HG03354 (cell line): ENCODE measurements around the gene KRT33B.
"Not testable (repeated sequence)": the region's sequence is repeated elsewhere in the genome, so short reads cannot be mapped to it uniquely, and the experiment has no call there.

Experiments used
- ATAC-seq: cut with Tn5 transposase; IDR thresholded peaks from one replicate; pipeline ENCODE4 v1.9.1; 2021; ENCODE audit warnings: mild to moderate bottlenecking; ENCODE audit not compliant: unreplicated experiment, poor library complexity, severe bottlenecking

Gene KRT33B

GRCh38 chr17:41351177-41351576 lies 18.4 kb downstream of the KRT33B start:
- no peak for ATAC-seq

DNA sequence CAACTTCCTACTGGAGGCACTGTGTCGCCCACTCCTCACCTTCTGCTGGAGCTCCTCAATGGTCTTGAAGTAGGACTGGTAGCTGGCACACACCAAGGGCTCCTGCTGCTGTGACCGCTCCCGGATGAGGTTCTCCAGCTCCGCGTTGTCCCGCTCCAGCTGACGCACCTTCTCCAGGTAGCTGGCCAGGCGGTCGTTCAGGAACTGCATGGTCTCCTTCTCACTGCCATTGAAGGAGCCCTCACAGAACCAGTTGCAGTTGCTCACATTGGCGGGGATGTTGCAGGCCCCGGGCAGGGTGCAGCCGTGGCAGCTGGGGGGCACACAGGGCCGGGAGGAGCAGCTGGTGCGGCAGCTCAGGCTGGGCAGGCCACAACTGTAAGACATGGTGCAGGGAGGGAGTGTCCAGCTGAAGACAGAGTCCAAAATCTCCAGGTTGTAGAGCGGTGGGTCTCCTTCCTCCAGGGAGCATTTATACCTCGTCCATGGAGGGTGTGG lies 19.2 kb downstream of the KRT33B start, which contains the start of gene KRT33A:
Gene KRT33A (minus strand): TSS at position 448 of the 498 bp plus-strand sequence. CDS start 61 bp downstream, at position 387.
- ATAC-seq: not testable (repeated sequence)

GRCh38 chr17:41347869-41348760 lies 21.5 kb downstream of the KRT33B start:
- no peak for ATAC-seq

DNA sequence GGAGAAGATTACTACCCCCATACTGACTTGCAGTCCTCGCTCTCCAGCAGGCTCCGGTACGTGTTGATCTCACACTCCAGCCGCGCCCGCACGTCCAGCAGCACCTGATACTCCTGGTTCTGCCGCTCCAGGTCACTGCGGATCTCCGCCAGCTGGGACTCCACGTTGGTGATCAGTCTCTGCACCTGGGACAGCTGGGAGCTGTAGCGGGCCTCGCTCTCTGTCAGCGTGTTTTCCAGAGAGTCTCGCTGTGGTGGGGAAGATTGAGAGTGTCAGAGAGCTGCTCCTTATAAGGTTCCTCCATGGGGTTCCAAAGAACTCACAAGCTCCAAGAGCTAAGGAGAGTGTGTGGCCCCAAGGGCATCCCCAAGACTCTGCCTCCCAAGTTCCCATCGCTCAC lies 23.2 kb downstream of the KRT33B start:
- ATAC-seq: not testable (repeated sequence)

DNA sequence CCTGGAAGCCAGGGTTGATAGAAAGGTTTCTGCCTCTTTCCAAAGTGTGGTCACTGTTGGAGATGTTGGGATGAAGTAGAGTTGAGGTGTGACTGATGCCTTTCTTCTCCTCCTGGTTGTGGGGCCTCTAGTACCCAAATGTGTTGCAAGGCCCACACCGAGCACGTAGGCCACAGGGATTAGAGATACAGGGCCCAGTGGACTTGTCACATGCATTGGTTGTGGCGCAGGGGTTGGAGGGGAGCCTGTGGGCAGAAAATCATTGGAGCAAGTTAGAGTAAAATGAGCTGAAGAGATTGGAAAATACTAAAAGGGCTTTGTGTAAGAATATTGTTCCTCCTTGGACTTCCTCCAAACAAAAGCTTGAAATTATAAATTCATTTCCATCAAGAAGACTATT lies 23.6 kb downstream of the KRT33B start:
- no peak for ATAC-seq

DNA sequence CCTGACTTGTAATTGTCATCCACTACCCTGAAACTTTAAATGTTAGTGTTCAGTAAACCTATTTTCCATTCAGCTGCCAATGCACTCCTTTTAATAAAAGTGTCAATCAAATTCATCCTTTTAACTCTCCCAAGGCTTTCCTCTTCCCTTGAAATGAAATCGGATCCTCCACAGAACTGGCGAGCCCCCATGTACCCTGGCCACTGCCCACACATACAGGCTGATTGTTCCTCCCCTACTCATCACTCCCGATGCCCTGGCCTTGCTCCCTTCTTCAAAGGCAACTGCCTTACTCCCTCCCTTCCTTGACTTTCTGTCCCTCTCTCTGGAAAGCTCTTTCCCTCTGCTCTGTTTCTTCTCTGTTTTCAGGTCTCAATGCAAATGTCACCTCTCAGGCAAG lies 26.6 kb downstream of the KRT33B start:
- ATAC-seq: no peak

- peak; percentile 44 for ATAC-seq
Measured at GRCh38 chr17:41340934-41341861, 28.4 kb downstream of the KRT33B start.

- ATAC-seq: peak; percentile 45
Measured at GRCh38 chr17:41340494-41340893, 29.1 kb downstream of the KRT33B start.

DNA sequence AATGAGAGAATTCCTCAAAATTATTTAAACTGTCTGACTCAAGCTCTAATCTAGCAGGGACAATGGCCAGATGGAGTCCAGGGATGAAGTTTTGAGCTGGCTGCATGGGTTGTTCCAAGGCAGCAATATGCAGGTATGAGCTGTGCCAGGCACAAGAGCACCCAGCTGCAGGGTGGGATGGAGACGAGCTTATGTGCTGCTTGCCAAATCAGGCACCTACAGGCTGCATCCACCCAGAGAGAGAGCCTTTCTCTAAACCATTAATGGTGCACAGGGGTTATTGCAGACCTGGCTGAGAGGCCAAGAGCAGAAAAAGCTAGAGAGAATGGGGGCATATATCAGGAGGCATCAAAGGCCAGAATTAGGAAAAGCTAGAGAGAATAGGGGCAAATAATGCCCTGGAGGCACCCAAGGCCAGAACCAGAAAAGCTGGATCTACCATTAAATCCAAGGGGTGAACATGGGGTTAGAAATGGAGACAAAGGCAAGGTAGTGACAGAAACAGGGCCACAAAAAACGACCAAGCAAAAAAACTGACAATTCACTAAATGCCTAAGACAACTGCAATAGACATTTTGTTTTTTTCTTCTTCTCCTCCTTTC lies 29.9 kb downstream of the KRT33B start:
- no peak for ATAC-seq

DNA sequence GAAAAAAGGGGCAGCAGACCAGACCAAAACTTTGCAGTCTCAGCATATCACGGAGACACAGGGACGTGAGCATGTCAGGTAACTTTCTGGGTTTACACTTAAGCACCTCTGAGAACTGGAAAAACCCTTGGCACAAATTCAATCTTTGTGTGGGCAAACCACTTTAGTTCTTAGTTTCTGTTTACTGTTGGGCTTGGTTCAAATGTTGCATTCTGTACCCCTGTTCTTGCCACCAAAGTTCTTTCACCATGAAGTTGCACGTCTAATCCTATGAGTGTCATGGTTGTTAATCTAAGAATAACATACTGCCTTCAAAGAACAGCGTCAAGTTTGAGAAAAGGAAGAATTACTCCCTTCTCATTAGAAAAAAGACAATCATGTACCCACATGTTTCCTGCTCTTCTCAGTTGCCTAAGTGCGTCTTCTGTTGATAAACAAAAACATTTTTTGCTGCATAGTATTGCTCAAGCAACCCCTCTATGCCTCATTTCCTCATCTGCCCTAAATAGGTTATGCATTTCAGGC lies 30.6 kb downstream of the KRT33B start:
- peak; percentile 41 for ATAC-seq

- ATAC-seq: no peak
Measured at GRCh38 chr17:41335747-41336146, 33.9 kb downstream of the KRT33B start.

DNA sequence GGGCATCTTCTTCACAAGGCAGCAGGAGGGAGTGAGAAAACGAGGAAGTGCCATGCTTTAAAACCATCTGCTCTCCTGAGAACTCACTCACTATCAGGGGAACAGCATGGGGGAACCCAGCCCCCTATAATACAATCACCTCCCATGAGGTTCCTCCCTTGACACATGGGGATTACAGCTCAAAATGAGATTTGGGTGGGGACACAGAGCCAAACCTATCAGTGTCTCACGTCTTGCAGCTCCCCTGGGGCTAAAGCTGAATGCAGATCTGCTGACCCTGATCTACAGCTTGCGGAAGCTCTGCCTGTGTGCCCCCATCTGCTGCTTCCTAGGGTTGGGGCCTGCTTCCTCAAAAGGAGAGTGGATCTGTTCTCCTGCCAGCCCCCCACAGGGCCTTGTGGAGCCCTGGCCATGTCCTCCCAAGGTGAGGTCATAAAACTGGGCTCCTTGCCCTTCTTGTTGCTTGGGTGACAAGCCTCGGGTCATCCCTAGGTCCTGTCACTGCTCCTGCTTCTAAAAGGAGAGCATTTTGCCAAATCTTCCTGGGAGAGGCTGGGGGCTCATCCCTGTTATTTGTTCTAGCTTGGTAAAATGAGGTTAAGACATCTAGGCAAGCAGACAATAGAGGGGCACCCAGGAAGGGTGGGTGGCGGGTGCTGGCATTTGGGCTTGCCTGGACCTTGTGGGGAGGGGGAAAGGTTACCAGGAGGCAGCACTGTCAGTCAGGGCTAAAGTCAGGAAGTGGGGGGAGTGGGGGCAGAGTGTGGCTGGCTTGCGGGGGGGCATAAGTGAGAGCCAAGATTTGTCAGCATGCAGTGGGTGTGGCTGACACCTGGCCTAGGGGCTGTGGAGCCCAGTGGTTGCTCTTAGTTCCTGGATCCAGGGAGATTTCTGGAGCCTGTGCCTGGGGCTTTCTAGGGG lies 35.0 kb downstream of the KRT33B start:
- ATAC-seq: no peak

GRCh38 chr17:41333836-41334235 lies 35.8 kb downstream of the KRT33B start:
- no peak for ATAC-seq

GRCh38 chr17:41333098-41333497 lies 36.5 kb downstream of the KRT33B start:
- no peak for ATAC-seq

DNA sequence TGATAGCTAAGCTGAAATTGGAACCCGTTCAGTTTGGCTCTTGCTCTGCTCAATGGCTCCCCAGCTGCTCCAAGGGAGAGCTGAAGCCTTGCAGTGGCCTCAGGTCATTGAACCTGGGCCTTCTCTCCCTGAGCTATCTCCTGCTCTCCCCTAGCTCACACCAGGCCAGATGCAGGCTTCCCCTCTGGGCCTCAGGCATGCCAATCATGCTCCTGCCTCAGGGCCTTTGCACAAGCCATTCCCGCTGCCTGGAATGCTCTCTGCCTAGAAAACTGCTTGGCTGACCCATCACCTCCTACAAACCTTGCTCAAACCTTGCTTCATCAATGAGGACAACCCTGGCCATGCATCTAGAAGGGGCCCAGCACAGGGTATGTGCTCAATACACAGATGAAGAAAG lies 37.4 kb downstream of the KRT33B start:
- ATAC-seq: no peak

GRCh38 chr17:41331606-41332005 lies 38.0 kb downstream of the KRT33B start:
- no peak for ATAC-seq

GRCh38 chr17:41329279-41329948 lies 40.2 kb downstream of the KRT33B start:
- no peak for ATAC-seq

DNA sequence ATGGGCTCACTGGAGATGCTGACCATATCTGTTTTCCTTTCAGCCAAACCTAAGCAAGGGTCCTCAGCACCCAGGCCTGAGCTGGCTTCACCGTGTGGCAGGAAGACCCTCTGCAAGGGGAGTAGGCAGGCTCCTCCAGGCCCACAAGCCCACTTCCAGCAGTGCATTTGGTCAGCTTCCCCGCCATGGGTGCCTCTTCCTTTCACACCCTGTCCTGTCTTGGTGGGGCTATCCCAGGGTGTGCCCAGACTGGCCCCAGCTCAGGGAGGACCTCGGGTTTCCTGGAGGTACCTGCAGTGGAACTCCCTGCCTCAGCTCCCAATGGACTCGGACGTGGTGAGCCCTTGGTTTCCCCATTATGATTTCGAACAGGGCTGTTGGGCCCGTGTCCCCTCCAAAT lies 41.4 kb downstream of the KRT33B start:
- no peak for ATAC-seq
